Suppressor macrophage treated with lipopolysaccharide for 1 hour (primary cell): ENCODE measurements around the gene BLACAT1.

Source experiments
- DNase-seq, 3 donors: peaks; one replicate each; pipeline ENCODE4 v3.0.0-alpha.2; 2020 to 2022

BLACAT1 gene

DNA sequence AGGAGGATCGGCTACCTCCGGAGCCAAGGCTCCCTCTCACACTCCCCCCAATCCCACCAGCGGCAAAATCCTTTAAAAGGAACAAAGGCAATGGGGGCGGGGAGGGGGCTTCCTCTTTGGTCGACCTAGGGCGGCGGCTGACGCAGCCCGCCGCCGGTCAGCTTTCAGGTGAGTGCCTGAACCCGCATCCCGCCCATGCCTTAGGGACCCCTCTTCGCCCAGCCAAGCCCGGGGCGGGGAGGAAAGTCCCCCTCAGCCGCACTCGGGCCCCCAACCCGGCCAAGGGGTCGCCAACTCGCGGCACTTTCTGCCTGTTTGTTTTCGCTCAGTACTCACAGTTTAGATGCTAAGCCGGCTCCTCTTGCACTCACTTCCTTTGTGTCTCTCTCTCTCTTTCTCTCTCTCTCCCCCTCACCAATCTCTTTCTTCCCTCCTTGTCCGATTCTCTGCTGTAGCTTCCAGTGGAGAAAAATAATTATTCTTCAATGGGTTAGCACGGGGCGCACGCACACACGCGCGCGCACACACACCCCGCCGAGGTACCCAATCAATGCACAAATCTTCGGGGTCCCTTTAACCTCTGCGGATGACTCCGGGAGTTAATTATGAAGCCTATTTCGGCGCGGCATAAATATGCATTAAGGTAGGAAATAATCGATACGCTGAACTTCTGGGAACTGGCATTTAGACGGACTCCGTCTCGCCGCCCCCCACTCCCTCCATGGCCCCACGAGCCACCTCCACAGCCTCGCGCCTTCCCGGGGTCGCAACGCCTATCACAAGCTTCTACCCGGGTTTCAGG, at the start of gene BLACAT1:
TSS of gene BLACAT1 (minus strand) at position 465 of the 802 bp plus-strand sequence.
- DNase-seq, result no peak

DNA sequence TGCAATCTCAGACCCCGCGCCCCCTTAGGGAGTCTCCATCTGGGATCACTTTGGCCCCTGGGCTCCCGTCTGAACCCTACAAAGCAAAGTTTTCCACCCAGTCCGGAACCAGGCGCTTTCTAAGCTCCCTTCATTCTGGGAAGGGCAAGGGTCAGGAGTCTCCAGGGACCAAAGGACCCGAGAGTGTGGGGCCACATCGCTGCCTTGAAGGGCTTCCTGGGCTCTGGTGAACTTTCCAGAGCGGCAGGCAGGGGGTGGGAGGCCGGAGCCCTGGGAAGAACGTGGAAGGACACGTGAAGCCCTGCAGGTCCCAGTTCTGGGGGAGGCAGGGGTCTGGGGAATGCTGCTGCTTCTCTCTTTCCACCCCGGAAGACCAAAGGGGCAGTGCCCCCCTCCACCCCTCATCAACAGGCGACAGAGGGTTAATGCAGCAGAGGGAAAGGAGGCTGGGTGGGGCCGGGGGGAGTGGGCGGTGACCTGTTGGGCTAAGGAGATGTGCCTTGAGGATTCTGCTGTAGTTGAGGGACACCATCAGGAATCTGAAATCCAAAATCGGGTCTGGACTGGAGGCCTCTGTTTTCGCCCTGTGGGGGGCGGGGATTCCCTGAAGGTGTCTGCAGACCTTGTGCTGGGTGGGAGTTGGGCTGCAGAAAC, 49.4 kb upstream of the BLACAT1 start:
- DNase-seq, result peak in 1 of 3 donors; percentile 37

DNA sequence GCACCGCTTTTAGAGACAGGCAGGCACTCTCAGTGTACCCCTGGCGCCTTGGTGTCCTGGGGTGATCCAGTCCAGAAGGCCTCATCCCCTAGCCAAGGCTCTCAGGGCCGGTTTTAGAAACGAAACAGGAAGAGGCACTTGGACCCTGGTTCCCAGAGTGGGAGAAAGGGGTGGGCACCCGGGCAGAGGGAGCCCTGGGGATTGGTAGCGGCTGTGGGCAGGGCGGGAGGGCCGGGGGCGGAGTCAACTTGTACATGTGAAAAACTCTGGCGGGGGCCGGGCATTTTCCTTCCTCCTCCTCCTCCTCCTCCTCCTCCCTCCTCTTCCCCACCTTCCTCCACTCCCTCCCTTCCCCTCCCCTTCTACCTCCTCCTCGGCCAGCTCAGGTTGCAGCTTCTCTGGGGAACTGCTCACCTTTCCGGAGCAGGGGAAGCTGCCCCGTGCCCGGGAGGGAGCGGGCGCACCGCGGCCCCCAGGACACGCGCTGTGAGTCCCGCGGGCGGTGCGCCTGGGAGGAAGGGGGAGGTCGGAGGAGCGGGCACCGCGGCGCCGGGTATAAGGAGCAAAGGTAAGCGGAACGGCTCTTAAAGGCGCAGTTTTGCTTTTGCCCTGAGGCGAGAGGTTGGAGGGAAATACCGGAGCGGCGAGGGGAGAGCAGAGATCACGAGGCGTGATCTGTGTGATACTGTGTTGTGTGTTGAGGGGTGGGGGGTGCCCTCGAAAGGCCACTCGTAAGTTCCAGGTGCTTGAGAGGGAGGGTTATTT, 48.6 kb upstream of the BLACAT1 start, which contains the start of gene CDK18:
TSS of gene CDK18 (plus strand) at position 359 of the 765 bp plus-strand sequence. CDS start 18,499 bp downstream, outside the sequence.
- DNase-seq, result peak; percentile 82 to 93 (median 87)

DNA sequence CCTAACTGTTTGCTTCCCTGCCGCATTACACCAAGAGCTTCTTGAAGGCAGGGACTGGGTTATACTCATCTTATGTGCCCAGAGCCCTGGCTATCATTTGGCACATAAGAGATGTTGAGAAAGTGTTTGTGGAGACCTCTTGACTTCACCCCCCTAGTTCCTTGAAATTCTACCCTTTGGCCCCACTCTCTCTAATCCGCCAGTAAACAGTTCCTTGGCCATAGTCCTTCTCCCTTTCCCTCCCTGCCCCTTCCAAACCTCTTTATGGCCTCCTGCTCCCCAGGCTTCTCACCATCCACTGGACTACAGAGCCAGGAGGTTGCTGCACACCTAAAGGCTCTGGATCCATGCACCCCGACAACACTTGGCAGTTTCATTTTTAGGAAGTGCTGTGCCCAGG, 47.1 kb upstream of the BLACAT1 start:
- no peak for DNase-seq

DNA sequence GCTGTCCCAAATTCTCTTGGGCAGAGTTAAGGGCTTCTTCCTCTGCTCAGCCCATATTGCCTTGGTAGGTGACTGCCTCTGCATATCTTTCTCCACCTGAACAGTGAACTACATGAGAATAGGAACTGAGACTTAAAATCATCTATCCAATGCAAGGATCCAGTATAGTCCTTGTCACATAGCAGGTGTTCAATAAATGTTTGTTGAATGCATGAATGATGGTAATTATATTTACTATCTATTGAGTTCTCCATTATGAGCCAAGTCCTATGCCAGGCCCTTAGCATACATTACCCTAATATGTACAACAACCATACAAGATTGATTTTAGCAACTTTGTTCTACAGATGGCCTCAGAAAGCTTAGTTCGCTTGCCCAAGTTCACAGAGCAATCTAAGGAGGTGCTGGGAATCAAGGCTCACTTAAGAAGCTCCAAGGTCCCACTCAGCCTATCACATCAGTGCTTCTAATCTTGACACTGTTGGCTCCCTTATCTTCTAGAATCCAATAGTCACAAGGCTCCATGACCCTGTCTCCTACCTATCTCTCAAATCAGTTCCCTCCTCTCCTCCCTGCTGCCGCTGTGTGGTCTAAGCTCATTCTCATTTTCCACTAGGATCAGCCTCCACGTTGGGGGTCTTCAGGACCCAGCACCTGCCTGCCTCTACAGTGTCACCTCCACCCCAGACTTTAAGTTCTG, 46.4 kb upstream of the BLACAT1 start:
- DNase-seq, result no peak

DNA sequence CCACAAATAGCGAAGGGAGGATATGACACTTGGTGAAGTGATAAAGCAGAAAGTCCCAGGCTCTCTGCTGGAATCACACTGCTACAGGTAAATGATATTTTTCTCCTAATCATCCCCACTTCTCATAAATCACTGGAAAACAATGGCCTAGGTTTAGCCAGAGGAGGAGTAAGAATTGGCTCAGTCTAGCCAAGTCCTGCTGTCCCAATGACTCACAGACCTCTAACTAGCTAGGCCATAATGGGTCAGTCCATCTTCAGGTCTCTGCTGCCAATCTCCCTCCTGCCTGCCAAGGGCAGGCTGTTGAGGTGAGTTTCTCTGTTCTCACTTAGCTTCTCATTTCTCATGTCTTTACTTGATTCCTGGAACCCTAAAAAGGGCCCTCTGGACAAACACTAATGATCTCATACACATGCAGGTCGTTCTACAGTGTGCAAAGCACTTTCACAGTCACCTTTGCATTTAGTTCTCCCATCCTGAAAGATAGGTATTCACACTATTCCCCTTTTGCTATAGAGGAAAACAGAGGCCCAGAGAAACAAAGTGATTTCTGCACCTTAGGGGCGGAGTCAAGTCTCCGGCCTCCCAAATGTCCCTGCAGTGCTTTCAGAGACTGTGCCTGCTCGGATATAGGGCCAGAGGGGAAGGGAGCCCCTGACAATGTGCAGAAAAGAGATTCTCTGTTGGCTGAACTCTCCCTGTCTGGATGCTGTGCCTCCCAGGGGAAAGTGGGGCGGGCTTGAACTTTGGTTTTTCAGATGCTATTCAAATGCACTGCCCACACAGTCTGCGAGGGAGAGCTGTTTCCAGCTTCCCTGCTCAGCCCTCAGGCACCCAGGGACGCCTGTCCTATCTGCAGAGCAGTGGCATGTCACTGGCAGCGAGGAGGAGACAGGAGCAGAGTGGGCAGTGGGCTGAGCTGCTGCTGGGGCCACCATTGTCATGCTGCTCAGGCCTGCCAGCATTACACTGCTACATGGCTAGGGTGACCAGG, 44.7 kb upstream of the BLACAT1 start:
- no peak for DNase-seq

DNA sequence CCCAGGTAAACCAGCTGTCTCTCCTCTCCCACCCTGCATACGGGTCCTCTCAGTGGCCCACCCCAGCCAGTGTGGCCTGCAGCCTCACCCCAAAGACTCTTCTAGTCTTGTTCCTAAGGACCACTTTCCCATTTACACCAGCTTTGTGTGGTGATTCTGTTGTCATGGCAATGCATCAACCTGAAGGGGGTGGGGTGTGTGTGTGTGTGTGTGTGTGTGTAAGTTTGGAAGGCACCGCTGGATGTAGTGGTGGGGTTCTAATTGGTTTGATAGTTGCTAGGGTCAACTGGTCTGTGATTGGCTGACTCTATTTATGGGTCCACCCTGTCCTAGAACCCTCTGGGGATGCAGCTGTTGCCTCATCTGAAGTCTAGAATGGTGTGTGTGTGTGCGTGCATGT, 43.9 kb upstream of the BLACAT1 start:
- DNase-seq, result no peak

DNA sequence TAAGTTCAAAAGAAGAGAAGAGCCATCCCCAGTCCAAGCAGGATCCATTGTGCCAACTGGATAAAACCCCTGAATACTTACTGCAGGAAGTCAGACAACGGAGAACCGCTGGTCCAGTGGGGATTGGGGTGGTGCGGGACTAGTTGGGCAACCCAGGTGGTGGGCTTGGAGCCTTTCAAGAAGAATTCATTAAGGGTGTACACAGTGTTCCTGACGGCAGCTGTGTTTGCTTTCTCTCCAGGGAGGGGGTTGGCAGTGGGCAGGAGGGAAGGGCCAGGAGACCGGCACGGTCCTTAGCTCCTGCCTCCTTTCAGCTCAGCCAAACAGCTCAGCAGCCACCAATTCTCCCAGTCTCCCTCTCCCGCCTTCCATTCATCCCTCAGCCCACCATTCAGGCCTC, 41.5 kb upstream of the BLACAT1 start:
- no peak for DNase-seq

DNA sequence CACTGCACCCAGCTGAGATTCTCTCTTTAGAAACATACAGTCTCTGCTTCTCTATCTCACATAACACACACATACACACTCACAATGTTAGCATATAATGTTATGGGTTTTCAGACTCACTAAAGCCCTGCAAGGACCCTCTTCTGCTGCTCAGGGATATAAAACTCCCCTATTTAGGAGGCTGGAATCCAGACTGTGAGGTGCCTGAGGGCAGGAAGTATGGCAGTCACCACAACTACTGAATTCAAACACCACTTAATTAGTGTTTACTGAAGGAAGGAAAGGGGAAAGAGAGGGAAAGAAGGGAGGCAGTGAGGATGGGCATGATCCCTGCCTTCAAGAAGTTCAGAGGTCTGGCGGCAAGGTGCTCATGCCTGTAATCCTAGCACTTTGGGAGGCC, 40.8 kb upstream of the BLACAT1 start:
- DNase-seq, result no peak

DNA sequence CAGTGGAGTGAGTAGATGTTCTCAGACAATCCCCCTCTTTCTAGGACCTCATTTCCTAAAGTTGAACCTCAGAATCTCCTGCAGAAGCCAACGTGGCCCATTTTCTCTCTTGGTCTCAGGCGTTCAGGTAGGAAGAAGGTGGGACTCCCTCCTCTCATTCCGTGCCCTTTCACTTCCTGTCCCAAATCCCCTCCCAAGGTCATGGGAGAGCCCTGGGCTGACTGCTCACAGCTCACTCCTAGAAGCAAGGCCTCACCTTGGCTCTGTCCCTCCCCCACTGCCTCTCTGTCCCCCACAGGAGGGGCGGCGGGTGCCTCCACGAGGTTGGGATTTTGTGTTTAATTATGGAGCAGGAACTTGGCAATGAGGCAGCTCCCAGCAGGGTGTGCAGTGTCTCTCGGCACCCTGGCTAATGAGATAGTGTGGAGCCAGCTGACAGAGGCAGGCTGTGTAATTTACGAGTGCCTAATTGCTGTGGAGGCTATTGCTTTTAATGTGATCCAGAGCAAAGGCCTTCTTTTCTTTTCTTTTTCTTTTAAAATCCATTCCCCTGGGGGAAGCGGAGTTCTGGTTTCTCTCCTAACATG, 39.5 kb upstream of the BLACAT1 start:
- no peak for DNase-seq

DNA sequence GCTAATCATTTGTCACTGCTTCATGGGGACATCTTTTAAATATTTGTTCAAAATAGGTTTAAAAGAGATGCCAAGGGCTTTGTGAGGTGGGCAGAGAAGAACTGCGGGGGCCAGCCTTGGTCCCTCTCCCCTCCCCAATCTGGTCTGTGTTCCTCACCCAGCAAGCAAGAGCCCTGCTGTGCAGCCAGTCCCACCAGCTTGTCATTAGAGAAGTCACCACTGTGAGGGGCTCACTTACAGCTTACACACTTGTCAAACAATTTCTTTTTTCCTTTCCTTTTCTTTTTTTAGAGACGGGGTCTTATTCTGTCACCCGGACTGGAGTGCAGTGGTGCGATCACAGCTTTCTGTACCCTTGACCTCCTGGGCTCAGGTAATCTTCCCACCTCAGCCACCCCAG, 38.3 kb upstream of the BLACAT1 start:
- DNase-seq, result no peak

DNA sequence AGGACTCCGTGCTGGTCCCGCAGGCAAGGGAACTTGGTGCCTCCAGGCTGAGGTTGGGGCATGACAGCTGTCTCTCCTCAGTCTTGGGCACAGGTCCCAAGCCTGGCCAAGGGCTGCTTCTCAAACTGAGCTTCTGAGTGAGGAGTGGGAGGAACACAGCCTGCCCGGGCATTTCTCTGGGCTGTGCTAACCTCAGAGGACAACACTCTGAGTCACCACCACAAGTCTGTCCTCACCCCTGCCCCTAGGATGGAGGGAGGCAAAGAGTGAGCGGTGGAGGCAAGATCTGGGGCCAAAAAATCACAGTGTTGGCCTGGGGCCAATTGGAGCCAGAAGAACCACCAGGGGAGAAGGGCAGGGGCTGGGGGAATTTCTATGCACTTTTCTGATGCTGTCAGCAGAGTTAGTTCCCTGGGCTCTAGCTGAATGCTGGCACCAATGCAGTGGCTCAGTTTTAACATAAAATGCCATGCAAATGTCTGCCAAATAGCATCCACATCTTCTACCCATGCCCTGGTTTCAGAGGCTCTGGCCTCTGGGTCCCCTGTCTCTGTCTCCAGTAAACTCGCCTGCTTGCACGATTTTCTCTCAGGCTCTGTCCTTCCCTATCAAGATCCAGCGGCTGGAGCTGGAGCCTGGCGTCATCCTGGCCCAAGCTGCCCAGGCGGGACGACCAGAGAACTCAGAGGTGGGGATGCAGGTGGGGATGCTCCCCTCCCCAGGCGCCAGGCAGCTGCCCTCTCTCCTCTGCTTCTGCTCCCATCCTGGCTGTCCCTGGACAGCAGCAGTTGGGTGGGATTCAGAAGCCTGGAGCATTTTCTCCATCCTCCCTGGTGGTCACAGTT, 37.6 kb upstream of the BLACAT1 start:
- DNase-seq, result peak; percentile 83 to 85 (median 85)

DNA sequence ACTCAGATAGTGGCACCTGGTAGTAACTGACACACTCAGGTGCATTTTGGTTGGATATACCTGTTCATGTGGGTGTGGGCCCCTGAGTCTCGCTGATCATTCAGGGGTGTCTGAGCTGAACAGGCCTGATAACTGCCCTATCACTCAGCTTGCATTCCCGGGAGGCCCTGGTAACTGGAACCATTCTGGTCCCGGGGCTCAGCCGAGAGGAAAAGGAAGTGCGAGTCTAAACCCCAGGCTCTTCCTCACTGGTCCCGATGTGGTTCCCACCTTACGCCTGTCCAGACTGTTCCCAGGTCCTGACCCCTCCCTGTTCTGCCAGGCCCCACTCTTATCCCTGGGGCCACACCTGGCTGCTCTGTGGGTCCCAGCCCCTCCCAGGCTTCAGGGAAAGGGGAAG, 36.9 kb upstream of the BLACAT1 start:
- DNase-seq, result no peak

DNA sequence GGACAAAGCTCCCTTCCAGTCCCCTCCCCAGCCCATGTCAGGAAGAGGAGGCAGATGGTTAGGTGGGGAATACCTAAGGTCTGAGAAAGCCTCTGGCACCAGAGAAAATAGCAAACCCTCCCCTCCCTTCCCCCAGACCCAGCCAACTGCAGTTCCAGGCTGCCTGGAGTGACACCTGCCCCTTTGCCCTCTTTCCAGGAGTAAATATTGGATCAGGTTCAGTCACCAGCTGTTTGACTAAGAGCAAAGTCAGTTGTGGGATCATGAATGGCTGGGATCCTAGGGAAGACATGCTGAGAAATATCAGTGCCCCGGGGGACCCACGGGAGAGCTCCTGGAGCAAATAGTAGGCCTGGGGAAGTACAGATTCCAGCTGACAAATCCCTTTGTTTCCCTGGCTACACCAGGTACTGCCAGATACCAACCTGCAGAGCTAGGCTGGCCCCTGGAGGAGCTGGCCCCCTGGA, 36.4 kb upstream of the BLACAT1 start:
- no peak for DNase-seq

DNA sequence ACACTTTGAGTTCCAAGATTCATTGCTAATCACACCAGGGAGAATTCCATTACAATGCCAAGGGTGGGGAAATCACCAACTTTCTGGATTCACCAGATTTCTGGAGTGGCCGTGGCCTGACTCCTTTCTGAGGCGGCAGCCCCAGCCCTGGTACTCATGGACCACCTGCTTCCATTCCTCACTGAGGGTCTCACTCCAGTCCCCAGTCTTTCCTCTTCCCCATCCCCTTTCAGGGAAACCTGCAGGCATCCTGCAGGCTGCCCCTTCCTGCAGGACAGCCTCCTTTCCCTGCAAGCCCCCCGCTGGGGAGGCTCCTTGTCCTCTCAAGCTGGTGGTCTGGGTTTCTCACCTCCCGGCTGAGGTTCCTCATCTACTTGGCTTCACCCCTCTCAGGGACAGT, 35.9 kb upstream of the BLACAT1 start:
- DNase-seq, result no peak

DNA sequence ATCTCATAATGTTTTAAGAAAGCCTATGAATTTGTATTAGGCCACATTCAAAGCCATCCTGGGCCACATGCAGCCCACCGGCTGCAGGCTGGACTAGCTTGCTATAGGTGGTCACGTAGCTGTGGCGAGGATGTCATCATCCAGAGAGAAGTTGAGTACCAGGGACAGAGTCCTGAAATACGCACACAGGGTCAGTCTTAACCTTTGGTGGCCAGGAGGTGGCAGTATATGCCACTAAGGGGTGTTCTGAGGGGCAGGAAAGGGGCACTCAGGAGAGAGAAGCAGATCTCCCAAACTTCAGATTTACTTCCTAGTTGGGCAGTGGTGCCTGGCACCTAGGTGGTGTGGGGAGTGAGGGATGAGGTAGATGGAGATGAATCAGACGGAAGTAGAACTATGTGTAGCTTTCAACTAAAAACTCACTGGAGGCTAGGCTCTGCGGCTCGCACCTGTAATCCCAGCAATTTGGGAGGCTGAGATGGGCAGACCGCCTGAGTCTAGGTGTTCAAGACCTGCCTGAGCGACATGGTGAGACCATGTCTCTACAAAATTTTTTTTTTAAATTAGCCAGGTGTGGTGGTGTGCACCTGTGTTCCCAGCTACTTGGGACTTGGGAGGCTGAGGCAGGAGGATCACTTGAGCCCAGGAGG, 32.4 kb upstream of the BLACAT1 start:
- peak; percentile 82 to 87 (median 86) for DNase-seq

DNA sequence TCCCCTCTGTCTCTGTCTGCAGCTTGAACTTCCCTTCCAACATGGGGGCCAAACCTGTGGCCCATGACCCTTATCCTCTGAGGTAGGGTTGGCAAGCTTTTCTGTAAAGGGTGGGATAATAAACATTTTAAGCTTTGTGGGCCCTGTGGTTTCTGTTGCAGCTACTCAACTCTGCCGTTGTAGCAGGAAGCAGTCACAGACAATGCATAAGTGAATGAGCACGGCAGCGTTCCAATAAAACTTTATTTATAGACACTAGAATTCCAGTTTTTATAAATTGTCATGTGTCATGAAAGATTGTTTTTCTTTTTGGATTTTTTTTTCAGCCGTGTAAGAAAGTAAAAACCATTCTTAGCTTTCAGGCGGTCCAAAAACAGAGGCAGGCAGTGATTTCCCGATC, 30.4 kb upstream of the BLACAT1 start:
- no peak for DNase-seq

DNA sequence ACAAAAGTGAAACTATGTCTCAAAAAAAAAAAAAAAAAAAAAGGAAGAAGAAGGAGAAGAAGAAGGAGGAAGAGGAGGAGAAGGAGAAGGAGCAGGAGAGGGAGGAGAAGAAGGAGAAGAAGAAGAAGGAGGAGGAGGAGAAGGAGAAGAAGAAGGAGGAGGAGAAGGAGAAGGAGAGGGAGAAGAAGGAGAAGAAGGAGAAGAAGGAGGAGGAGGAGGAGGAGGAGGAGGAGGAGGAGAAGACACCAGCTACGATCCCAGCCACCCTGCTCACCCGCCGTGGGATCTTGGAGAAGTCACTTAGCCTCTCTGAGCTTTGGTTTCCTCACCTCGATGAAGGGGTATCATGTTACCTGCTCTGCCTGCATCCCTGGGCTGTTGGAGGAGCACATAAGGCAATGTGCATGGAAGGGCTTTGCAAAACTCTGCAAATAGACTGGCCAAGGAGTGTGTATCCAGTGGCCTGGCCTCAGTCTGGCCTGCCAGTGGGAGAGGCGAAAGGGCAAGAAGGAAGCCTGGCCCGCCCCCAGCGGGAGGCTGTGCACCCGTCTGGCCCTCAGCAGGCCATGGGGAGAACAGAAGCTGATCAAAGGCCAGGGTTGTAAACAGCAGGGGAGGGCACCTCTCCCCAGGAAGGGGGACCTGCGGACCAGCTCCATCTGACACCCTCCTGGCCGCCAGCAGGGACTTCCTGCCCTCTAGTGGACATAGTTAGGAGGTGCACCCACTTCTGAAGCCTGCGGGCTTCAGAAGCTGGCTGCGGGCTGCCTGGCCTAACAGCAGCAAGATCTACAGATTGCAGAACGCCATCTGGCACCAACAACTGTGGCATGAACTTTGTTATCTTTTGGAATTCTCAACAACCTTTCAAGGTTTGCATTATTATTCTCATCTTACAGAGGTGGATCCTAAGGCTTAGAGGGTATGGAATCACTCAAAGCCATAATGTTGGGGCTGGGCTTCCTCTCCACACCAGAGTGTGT, 29.4 kb upstream of the BLACAT1 start:
- peak; percentile 78 to 84 (median 83) for DNase-seq
